Measurements from ENCODE around the gene CHRM1.
A peak's percentile ranks its signal among the peaks of the same experiment; 100 is the strongest.
"Not testable (repeated sequence)": the region's sequence is repeated elsewhere in the genome, so short reads cannot be mapped to it uniquely, and the experiment has no call there.

The CHRM1 gene

DNA sequence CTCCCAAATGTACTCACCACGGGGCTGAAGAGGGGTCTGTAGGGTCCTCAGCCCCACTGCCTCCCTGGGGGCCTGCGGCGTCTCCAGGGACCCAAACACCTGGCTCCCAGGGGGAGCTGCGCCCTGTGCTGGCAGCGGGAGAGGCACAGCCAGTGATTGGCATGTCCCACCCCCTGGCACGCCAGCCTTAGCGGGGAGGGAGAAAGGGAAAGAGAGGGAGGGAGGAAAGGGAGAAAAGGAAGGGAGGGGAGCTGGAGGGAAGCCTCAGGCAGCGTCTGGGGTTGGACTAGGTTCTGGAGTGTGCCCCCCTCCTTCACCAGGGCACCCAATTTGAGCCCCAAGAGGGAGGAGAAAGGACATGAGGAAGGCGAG, at the start of gene CHRM1:
Gene CHRM1, minus strand, starts transcription at position 163 of the 372 bp plus-strand sequence. CDS start 10,263 bp downstream, outside the sequence.
- no peak for DNase-seq (ENCODE audit: low read depth)

- no peak for DNase-seq (ENCODE audit: low read depth)
These were observed 44.4 kb upstream of the CHRM1 start for GRCh38 chr11:62965574-62965973.

- DNase-seq (ENCODE audit: low read depth) = no peak
These were observed 41.2 kb upstream of the CHRM1 start for GRCh38 chr11:62962391-62962790.

- no peak for DNase-seq (ENCODE audit: low read depth)
These were observed 39.9 kb upstream of the CHRM1 start for GRCh38 chr11:62961017-62961570.

DNA sequence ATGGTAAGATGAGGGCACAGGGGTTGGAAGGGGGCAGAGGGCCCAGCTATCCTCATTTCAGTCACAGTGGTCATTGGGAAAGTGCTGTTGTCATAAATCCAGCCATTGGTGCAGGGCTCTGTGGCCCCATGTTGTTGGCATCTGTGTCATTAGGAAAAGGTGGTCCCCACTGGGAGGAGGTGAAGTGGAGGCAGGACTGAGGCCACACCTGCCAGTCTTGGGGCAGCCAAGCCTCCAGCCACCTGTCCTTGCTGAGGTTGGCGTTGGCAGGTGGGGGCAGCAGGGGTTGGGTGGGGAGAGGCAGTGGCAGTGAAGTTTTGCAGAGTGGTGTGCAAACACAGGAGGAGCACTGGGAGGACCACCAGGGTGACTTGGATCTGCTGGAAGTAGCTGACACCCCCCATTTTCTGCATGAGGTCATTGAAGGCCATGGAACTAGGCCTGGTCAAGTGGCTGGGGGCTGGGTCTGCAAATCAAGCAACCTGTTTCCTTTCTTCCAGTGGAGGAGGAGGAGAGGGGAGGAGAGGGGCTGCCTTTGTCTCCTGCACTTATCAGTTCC, 38.3 kb upstream of the CHRM1 start:
- no peak for DNase-seq (ENCODE audit: low read depth)

GRCh38 chr11:62958547-62959421, 37.6 kb upstream of the CHRM1 start:
- DNase-seq (ENCODE audit: low read depth) = peak; percentile 61

DNA sequence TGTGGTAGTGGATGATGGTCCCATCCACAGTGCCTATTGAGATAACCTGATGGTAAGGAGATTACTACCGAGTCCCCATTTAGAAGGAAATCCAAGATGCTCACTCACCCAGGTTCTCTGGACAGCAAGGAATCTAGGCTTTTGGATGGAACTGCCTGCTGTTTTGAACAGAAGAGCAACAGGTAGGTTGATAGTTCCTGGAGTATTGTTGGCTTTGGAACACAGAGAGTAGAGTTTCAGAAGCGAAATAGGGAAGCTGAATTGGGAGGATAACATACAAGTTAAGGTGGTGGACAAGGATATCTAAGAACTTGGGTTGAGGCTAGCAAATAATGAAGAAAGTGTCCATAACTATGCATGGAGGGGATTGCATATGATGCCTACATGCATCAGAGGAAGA, 36.0 kb upstream of the CHRM1 start:
- DNase-seq (ENCODE audit: low read depth) = no peak

DNA sequence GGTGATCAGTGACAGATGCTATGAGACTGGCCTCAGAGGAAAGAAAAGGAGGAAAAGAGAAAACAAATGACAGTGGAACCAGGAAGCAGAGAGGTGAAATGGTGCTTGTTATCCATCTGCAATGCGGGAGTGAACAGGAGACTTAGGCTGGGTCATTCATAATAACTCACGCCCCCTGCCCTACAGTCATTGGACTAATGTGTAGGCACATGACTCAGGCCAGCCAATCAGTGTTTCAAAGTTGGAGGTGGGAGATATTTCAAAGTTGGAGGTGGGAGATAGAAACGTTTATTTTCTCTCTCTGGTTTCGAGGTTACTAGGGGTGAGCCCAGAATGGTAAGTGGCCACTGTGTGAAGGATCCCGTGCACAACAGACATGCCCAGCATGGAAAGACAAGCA, 33.3 kb upstream of the CHRM1 start:
- DNase-seq (ENCODE audit: low read depth) = peak; percentile 4

- peak; percentile 58 for DNase-seq (ENCODE audit: low read depth)
These were observed 32.6 kb upstream of the CHRM1 start for GRCh38 chr11:62953811-62954210.

DNA sequence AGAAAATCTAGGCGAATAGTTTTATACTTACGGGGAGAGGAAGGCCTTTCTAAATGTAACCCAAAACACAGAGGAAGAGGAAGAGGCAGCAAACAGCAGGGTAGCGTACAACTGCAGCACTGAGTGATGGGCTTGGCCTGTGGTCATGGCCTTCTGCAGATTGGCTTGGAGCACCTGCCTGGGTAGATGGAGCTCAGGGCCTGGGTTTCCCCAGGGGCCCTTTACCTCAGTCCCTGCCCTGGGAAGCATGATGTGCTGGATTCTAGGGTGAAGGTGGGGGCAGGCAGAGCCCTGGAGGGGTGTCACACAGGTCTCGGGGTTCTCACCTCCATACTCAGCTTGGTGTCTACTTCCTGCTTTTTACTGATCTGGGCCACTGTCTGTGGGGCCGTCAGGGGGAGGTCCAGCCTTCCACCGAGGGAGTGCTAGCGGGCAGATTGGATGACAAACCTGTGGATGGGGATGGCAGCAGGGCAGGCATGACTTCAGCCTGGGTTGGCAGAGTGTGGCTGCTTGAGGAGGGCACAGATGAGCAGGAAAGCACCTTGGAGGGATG, 27.7 kb upstream of the CHRM1 start:
- no peak for DNase-seq (ENCODE audit: low read depth)

DNA sequence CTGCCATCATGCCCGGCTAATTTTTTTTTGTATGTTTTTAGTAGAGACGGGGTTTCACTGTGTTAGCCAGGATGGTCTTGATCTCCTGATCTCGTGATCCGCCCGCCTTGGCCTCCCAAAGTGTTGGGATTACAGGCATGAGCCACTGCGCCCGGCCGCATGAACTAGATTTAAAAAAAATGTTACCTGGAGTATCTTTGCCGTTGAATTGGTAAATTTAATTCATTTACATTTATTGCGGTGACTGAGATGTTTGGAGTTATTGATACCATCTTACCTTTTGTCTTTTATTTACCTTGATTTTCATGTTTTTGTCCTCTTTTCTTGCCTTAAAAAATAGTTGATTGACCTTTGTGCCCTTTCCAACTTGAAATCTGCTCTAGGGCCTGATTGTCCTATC, 24.4 kb upstream of the CHRM1 start:
- DNase-seq (ENCODE audit: low read depth) = not testable (repeated sequence)

- DNase-seq (ENCODE audit: low read depth) = not testable (repeated sequence)
These were observed 16.4 kb upstream of the CHRM1 start for GRCh38 chr11:62937528-62937927.

GRCh38 chr11:62934496-62934785, 13.3 kb upstream of the CHRM1 start:
- DNase-seq (ENCODE audit: low read depth) = no peak

DNA sequence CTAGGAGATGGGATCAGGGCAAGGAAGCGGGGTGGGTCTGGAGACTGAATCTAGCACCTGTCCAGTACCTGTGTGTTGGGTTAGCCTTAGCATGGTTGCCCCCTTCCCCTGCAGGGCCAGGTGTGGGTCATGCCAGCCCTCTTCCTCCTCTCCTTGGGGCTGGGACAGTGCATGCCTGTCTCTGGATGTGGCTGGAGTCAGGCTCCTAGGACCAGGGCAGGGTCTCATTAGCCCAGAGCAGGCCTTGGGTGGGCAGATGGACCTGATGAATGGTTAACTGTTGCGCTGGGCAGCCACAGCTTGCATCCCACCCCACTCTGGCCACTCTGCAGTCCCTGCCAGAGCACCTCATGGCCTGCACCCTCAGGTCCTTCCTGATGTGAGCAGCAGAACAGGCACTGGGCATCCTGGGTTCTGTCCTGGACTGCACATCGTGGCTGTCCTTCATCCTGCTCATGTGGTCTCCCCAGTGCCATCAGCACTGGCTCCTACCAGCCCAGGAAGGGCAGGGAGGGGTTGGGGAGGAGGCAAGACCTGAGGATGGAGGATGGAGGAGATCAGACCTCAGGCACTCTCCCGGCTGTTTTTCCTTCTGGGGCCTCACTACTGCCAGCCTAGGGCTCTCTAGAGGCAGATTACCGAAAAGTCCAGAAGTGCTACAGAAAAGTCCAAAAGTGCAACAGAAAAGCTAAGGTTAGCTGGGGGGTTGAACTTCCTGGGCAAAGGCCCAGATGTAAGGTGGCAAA, 12.8 kb upstream of the CHRM1 start:
- DNase-seq (ENCODE audit: low read depth) = no peak

GRCh38 chr11:62933285-62933684, 12.1 kb upstream of the CHRM1 start:
- no peak for DNase-seq (ENCODE audit: low read depth)

DNA sequence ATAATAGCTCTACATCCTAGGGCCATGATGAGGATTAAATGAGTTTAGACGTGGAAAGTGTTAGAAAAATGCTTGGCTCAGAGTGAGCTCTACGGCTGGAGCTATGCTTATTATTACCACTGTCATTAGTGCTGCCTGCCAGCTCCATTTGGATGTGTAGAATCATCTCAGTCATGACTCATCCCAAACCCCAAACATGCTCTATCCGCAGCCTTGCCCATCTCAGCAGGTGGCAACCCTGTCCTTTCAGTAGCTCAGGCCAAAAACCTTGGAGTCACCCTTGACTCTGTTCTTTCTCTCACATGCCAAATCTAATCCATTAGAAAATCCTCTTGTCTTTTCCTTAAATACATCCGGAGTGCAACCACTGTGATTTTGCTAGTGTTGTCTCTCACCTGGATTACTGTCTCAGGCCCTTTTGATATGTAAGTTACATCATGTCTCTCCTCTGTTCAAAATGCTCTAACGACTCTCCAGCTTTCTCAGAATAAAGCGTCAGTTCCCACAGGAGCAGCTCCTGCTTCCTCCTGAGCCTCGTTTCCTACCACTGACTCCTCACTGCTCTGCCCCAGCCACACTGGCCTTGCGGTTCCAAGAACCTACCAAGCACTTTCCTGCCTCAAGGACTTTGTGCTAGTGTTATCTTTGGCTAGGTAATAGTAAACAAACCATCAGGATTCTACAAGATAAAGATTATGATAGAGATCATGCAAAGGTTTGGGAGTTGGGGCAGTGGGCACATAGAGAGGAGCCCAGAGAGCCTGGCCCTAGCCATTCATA, 10.5 kb upstream of the CHRM1 start:
- no peak for DNase-seq (ENCODE audit: low read depth)

DNA sequence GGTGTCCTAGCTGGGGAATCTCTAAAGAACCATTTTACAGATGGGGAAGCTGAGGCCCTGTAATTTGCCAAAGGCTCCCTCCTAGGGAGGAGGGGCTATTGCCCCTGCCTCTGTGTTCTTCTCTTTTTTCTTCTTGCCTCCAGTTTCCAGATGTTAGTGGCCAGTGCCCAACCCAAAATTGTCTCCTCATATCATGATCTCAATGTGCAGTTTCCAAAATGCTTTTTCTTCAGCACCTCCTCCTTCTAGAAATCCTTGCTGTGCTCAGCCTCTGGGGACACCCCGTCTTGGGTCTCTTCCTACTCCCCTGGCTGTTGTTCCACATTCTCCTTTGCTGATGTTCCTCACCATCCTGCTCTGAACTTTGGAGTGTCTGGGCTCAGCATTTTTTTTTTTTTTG, 9.5 kb upstream of the CHRM1 start:
- no peak for DNase-seq (ENCODE audit: low read depth)

GRCh38 chr11:62930157-62930556, 9.0 kb upstream of the CHRM1 start:
- no peak for DNase-seq (ENCODE audit: low read depth)

GRCh38 chr11:62928011-62928410, 6.8 kb upstream of the CHRM1 start:
- DNase-seq (ENCODE audit: low read depth) = no peak

GRCh38 chr11:62926680-62927455, 5.7 kb upstream of the CHRM1 start:
- DNase-seq (ENCODE audit: low read depth) = no peak

Data from amniotic epithelial cell (primary cell).